ENCODE results near the gene AKR1A1. TPM values are rescaled to one million over a fixed set of nuclear protein-coding genes. Genes with fewer than 3 reads are reported as not detected.
A peak's percentile ranks its signal among the peaks of the same experiment; 100 is the strongest.

AKR1A1 gene
- total and polyA plus RNA-seq, 2 experiments from 2014 or later: 186 to 275 TPM

DNA sequence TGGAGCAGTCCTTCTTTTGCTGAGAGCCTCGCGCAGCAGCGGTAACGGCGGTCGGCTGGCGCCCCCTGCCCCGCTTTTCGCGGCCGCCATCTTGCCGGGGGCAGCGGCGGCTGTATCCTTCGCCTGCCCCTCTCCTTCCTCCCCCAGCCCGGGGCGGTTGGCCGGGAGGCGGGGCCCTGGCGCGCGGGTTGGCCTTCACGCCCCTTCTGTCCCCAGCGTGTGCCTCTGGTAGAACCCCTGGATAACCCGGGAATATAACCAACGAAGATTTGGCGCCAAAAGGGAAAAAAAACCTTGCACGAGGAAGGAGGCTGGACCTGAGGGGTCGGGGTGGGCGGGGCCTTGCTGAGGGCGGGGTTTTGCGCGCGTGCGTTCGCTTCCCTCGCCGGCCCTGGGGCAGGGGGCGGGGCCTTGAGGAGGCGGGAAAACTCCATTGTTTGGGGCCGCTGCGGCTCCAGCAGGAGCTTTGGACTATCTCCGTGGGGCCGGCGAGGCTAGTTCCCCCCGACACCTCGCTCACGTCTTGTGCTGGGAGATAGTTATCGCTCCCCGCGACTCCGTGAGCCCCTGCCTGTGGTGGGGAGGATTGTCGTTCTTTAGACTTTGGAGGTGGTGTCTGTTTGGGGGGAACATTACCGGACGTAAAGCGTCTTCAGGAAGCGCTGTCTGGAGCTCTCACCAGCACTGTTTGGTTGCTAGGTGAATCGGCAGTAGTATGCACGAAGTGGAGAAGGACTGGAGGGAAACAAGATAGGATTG, 33.9 kb downstream of the AKR1A1 start:
- Mint-ChIP-seq H3K9me3 (peaks cover 4% of the 10 kb centered on the region; the same call in 2 of the 3 replicates), H3K36me3 (ENCODE audit: low read depth) (peaks cover 42% of the 10 kb centered on the region), H3K4me3 (peak overlapping the region; percentile 100), H3K4me1 (peaks cover 27% of the 10 kb centered on the region), H3K27me3 (ENCODE audit: insufficient read depth, low read depth, poor library complexity) (peaks cover 16% of the 10 kb centered on the region), H3K27ac (peak overlapping the region; percentile 100)
- Histone ChIP-seq H3K9me2 (ENCODE audit: insufficient read depth) (no peaks in the 10 kb centered on the region), H3K27ac (ENCODE audit: low read depth) (peak overlapping the region; percentile 100), H3K4me1 (ENCODE audit: insufficient read depth) (peaks cover 21% of the 10 kb centered on the region), H3K79me2 (replicated peaks; ENCODE audit: insufficient read depth) (peaks cover 60% of the 10 kb centered on the region), H3K4me2 (peak overlapping the region; percentile 95), H3K36me3 (ENCODE audit: insufficient read depth) (peaks cover 19% of the 10 kb centered on the region), H4K20me1 (replicated peaks; ENCODE audit: insufficient read depth) (peaks cover 40% of the 10 kb centered on the region), H3K4me3 (peak overlapping the region; percentile 89), H3F3A (replicated peaks; ENCODE audit: low read depth) (peaks cover 6% of the 10 kb centered on the region; the same call in 1 of the 2 replicates), H2AFZ (no peak overlapping the region), H3K27me3 (ENCODE audit: insufficient read depth) (no peaks in the 10 kb centered on the region)
- DNase-seq (ENCODE audit: low spot score): peak; percentile 97
- TF ChIP-seq ZNF114 (CRISPR knock-in tag; IDR thresholded peaks at IDR 0.05) (no peak), EZH2phosphoT487 (IDR thresholded peaks at IDR 0.05; ENCODE audit: unreplicated experiment) (no peak), JUNB (IDR thresholded peaks at IDR 0.05; ENCODE audit: unreplicated experiment) (no peak), POLR2AphosphoS5 (IDR thresholded peaks at IDR 0.05; ENCODE audit: low read depth) (peak; percentile 52; the same call in 1 of the 2 replicates)
- TF ChIP-seq, protein P1, sequence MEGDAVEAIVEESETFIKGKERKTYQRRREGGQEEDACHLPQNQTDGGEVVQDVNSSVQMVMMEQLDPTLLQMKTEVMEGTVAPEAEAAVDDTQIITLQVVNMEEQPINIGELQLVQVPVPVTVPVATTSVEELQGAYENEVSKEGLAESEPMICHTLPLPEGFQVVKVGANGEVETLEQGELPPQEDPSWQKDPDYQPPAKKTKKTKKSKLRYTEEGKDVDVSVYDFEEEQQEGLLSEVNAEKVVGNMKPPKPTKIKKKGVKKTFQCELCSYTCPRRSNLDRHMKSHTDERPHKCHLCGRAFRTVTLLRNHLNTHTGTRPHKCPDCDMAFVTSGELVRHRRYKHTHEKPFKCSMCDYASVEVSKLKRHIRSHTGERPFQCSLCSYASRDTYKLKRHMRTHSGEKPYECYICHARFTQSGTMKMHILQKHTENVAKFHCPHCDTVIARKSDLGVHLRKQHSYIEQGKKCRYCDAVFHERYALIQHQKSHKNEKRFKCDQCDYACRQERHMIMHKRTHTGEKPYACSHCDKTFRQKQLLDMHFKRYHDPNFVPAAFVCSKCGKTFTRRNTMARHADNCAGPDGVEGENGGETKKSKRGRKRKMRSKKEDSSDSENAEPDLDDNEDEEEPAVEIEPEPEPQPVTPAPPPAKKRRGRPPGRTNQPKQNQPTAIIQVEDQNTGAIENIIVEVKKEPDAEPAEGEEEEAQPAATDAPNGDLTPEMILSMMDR (conservative IDR thresholded peaks at IDR 0.05; ENCODE audit: low read depth in 2 of 2): peak in 1 of 2 experiments; percentile 32; a peak in 2 of 4 replicates
- ATAC-seq: peak; percentile 48

- H3K27me3 Mint-ChIP-seq (ENCODE audit: insufficient read depth, low read depth, poor library complexity): peaks cover 16% of the 10 kb centered on the region
- DNase-seq (ENCODE audit: low spot score) (no peak), ATAC-seq (no peak)
- H3K27ac ChIP-seq (ENCODE audit: low read depth): peak overlapping the region; percentile 96
- H3K27me3 ChIP-seq (ENCODE audit: insufficient read depth): no peaks in the 10 kb centered on the region
- H3K27ac Mint-ChIP-seq: peak overlapping the region; percentile 100
- peaks cover 24% of the 10 kb centered on the region for H3K4me1 ChIP-seq (ENCODE audit: insufficient read depth)
- H3K4me3 Mint-ChIP-seq: peak overlapping the region; percentile 100
- H3K9me3 Mint-ChIP-seq: peaks cover 2% of the 10 kb centered on the region; the same call in 2 of the 3 replicates
- H2AFZ ChIP-seq: no peak overlapping the region
- H3K36me3 Mint-ChIP-seq (ENCODE audit: low read depth): peaks cover 46% of the 10 kb centered on the region
- H3K79me2 ChIP-seq (replicated peaks; ENCODE audit: insufficient read depth): peaks cover 65% of the 10 kb centered on the region
- peak overlapping the region; percentile 95 for H3K4me2 ChIP-seq
- H4K20me1 ChIP-seq (replicated peaks; ENCODE audit: insufficient read depth): peaks cover 45% of the 10 kb centered on the region
- peak overlapping the region; percentile 89 for H3K4me3 ChIP-seq
- H3K36me3 ChIP-seq (ENCODE audit: insufficient read depth): peaks cover 19% of the 10 kb centered on the region
- no peaks in the 10 kb centered on the region for H3K9me2 ChIP-seq (ENCODE audit: insufficient read depth)
- H3F3A ChIP-seq (replicated peaks; ENCODE audit: low read depth): peaks cover 10% of the 10 kb centered on the region; the same call in 1 of the 2 replicates
- peaks cover 27% of the 10 kb centered on the region for H3K4me1 Mint-ChIP-seq
- TF ChIP-seq JUNB (IDR thresholded peaks at IDR 0.05; ENCODE audit: unreplicated experiment) (no peak), ZNF462 (CRISPR knock-in tag; IDR thresholded peaks at IDR 0.05) (no peak), STAT1 (IDR thresholded peaks at IDR 0.05; ENCODE audit: unreplicated experiment) (no peak), ZNF331 (CRISPR knock-in tag; IDR thresholded peaks at IDR 0.05; ENCODE audit: low read depth) (no peak), EZH2phosphoT487 (IDR thresholded peaks at IDR 0.05; ENCODE audit: unreplicated experiment) (no peak)
- TF ChIP-seq, protein P2, sequence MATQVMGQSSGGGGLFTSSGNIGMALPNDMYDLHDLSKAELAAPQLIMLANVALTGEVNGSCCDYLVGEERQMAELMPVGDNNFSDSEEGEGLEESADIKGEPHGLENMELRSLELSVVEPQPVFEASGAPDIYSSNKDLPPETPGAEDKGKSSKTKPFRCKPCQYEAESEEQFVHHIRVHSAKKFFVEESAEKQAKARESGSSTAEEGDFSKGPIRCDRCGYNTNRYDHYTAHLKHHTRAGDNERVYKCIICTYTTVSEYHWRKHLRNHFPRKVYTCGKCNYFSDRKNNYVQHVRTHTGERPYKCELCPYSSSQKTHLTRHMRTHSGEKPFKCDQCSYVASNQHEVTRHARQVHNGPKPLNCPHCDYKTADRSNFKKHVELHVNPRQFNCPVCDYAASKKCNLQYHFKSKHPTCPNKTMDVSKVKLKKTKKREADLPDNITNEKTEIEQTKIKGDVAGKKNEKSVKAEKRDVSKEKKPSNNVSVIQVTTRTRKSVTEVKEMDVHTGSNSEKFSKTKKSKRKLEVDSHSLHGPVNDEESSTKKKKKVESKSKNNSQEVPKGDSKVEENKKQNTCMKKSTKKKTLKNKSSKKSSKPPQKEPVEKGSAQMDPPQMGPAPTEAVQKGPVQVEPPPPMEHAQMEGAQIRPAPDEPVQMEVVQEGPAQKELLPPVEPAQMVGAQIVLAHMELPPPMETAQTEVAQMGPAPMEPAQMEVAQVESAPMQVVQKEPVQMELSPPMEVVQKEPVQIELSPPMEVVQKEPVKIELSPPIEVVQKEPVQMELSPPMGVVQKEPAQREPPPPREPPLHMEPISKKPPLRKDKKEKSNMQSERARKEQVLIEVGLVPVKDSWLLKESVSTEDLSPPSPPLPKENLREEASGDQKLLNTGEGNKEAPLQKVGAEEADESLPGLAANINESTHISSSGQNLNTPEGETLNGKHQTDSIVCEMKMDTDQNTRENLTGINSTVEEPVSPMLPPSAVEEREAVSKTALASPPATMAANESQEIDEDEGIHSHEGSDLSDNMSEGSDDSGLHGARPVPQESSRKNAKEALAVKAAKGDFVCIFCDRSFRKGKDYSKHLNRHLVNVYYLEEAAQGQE (IDR thresholded peaks at IDR 0.05; ENCODE audit: unreplicated experiment): no peak
These were observed 34.4 kb downstream of the AKR1A1 start for GRCh38 chr1:45585110-45585426.
